Measurements from ENCODE around the gene SERF2.

DNA sequence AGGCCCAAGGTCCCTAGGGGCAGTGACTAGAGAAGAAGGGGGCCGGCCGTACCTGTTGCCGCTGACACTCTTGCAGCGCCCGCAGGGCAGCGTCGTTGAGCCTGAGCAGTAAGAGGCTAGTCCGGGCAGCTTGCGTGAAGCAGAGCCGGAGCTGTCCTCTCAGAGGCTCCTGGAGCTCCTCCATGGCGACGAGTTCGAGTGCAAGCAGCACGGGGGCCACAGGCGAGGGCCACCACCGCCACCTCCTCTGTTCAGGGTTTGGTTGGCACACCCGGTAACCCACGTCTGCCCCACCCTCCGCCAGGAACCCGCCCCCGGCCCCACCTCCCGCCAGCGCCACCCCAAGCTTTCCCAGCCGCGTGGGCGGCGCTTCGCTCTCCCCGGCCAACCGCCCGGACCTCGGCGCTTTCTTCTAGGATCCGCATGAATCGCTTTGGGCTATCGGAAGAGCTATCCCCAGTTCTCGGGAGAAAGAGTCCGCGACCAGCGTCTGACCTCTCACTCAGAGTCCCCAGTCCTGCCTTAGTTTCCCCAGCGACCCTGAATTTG, 15.3 kb upstream of the SERF2 start, which contains the start of gene ELL3:
- TF ChIP-seq CTCF (IDR thresholded peaks at IDR 0.05) = no peak
- TF ChIP-seq POLR2A (IDR thresholded peaks at IDR 0.05) = peak in 1 of 2 donors; percentile 27
- TF ChIP-seq POLR2AphosphoS5 (IDR thresholded peaks at IDR 0.05) = no peak
- no peak for TF ChIP-seq EP300 (IDR thresholded peaks at IDR 0.05)

Measured in gastroesophageal sphincter (tissue), 3 donors.